Tibial artery (tissue), 4 donors: ENCODE measurements around the gene CRY1.

Experiments
- DNase-seq, 2 donors: peaks; one replicate each; pipeline ENCODE4 v3.0.0-alpha.2; 2019
- H3K27ac ChIP-seq, 2 donors: fragments of 200-600 bp; sonication (generic) in 1 of 2; 1 replicate in 1 of 2; 2 replicates in 1 of 2; pipeline ENCODE4 v1.5.1; 2018 to 2019; ENCODE audit warnings: mild to moderate bottlenecking in 1 of 2
- H3K27me3 ChIP-seq, 2 donors: fragments of 200-600 bp; sonication (generic) in 1 of 2; one replicate each; pipeline versions ENCODE4 v1.5.1 to v1.6.0; 2016 to 2019
- H3K36me3 ChIP-seq, 3 donors: fragments of 200-600 bp; sonication (generic) in 2 of 3; one replicate each; pipeline ENCODE4 v1.5.1; 2016 to 2019; ENCODE audit warnings: mild to moderate bottlenecking in 2 of 3
- H3K4me1 ChIP-seq, 4 donors: fragments of 200-600 bp; sonication (generic) in 2 of 4; 1 replicate in 3 of 4; 2 replicates in 1 of 4; pipeline ENCODE4 v1.5.1; 2016 to 2019
- H3K4me3 ChIP-seq, 2 donors: fragments of 200-600 bp; sonication (generic) in 1 of 2; 1 replicate in 1 of 2; 2 replicates in 1 of 2; pipeline ENCODE4 v1.5.1; 2018 to 2019; ENCODE audit warnings: mild to moderate bottlenecking in 2 of 2
- H3K9me3 ChIP-seq, 3 donors: fragments of 200-600 bp; sonication (generic) in 1 of 3; one replicate each; pipeline ENCODE4 v1.5.1; 2016 to 2019
- intact Hi-C: fragments of 100-400 bp; cut with DNase I; formaldehyde crosslinking; loops from one replicate; pipeline ENCODE4 v1.15.0; 2023; ENCODE audit warnings: low total_unique reads
- TF ChIP-seq, protein P1 (sequence below), 2 experiments: fragments of 200-600 bp in 1 of 2; fragments of 450-650 bp in 1 of 2; IDR thresholded peaks; one replicate each; pipeline ENCODE4 v1.5.1; 2017 to 2019; ENCODE audit warnings: antibody characterized with exemption in 2 of 2, mild to moderate bottlenecking in 1 of 2, moderate library complexity in 1 of 2

Gene CRY1

DNA sequence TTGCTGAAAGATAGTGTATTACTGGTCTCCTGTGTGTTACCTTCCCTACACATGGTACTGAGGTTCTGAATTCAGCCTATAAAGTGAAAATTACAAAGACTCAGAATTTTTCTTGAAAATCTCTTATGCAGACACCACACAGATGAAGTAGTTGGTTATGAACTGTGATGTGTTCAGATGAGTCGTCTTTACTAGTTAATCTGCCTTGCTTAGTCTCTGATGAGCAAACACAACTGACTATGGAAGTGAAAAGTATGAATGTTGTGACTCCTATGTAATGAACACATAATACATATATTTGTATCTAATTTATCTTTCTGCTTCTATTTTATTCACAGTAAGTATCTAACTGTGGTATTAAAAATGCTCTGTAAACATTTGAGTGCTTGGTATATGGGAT is 111.1 kb downstream of the CRY1 start:
- no peaks in the 10 kb centered on the region for H3K9me3 ChIP-seq
- H3K27me3 ChIP-seq, result no peaks in the 10 kb centered on the region
- intact Hi-C loops, result no loop called here
- H3K4me1 ChIP-seq, result peaks cover 0 to 31% (median 24%) of the 10 kb centered on the region in 4 donors
- no peak overlapping the region for H3K27ac ChIP-seq
- H3K4me3 ChIP-seq, result no peak overlapping the region
- TF ChIP-seq, protein P1, sequence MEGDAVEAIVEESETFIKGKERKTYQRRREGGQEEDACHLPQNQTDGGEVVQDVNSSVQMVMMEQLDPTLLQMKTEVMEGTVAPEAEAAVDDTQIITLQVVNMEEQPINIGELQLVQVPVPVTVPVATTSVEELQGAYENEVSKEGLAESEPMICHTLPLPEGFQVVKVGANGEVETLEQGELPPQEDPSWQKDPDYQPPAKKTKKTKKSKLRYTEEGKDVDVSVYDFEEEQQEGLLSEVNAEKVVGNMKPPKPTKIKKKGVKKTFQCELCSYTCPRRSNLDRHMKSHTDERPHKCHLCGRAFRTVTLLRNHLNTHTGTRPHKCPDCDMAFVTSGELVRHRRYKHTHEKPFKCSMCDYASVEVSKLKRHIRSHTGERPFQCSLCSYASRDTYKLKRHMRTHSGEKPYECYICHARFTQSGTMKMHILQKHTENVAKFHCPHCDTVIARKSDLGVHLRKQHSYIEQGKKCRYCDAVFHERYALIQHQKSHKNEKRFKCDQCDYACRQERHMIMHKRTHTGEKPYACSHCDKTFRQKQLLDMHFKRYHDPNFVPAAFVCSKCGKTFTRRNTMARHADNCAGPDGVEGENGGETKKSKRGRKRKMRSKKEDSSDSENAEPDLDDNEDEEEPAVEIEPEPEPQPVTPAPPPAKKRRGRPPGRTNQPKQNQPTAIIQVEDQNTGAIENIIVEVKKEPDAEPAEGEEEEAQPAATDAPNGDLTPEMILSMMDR (IDR thresholded peaks at IDR 0.05), result no peak
- DNase-seq, result no peak
- H3K36me3 ChIP-seq, result peaks cover 0 to 8% (median 0%) of the 10 kb centered on the region in 3 donors

DNA sequence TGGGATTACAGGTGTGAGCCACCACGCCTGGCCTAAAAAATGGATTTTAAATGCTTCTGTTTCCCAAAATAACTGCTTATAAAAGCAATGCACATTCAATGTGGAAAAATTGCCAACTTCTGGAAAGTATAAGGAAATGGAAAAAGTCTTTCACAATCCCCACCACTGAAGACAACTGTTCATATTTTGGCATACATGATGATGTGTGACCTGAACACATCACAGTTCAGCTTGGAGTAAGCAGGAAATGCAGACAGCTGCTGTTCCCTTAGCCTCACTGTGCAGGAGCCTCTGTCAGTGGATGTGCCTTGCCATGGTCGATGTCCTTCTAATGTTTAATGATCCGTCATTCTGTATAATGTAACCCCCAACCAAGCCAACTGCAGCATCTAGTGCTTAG is 111.6 kb downstream of the CRY1 start:
- Histone ChIP-seq H3K4me3 (no peak overlapping the region), H3K9me3 (no peaks in the 10 kb centered on the region), H3K27ac (no peak overlapping the region), H3K4me1 (peaks cover 0 to 36% (median 25%) of the 10 kb centered on the region in 4 donors), H3K36me3 (peaks cover 0 to 8% (median 0%) of the 10 kb centered on the region in 3 donors), H3K27me3 (no peaks in the 10 kb centered on the region)
- TF ChIP-seq, protein P1 (IDR thresholded peaks at IDR 0.05), result no peak
- intact Hi-C loops, result no loop called here
- no peak for DNase-seq

DNA sequence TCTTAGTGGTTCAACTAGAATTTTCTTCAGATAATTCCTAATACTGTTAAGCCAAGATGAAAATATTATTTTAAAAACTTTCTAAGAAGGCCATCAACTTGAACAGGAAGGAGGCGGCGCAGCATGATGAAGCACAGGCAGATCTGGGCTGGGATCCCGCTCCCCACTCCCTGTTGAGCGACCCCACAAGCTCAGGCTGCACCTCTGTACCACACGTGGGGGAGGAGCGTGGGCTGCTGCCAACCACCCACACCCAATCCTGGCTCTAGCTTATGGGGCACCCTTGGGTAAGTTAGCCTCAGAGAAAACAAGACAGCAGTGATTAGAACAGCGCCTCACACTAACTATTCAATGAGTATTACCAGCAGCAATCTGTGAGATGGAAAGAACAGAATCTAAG is 112.4 kb downstream of the CRY1 start:
- H3K9me3 ChIP-seq, result no peaks in the 10 kb centered on the region
- no peak overlapping the region for H3K27ac ChIP-seq
- intact Hi-C loops, result no loop called here
- DNase-seq, result no peak
- peaks cover 0 to 38% (median 22%) of the 10 kb centered on the region in 4 donors for H3K4me1 ChIP-seq
- H3K4me3 ChIP-seq, result no peak overlapping the region
- no peaks in the 10 kb centered on the region for H3K27me3 ChIP-seq
- TF ChIP-seq, protein P1 (IDR thresholded peaks at IDR 0.05), result no peak
- H3K36me3 ChIP-seq, result peaks cover 0 to 8% (median 0%) of the 10 kb centered on the region in 3 donors

DNA sequence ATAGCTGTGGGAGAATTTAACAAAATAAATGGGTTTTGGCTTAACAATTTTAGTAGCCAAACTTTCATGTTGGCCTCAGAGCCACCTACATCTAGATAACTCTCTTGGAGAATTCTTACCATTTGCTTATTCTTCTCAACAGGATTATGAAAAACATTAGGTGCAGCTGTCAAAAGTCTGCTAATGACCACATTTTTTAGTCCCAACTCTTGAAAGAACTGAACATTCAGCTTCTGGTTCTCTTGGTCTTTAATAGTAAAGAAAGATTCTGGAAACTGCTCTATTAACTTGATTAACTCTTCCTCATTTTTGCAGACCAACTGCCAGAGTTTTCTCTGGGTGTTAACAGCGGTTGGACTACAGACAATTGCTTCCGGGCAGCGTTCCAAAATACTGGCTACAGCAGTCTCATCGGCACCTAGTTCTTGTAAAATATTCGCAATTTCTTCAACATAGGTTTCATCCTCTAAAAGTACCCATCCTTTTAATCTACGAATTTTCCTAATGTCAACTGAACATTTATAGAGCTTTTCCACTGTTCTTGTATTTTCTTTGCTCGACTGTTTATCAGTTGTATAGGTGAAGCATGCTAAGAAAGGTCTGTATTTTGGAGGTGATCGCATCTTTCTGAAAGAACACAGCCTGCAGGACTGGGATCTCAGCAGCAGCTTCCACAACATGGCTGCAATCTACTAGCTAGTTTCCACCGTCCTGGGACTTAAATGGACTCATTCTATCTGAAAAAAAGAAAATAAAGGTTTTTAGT is 115.1 kb downstream of the CRY1 start:
- TF ChIP-seq, protein P1 (IDR thresholded peaks at IDR 0.05), result no peak
- Histone ChIP-seq H3K4me1 (peaks cover 0 to 52% (median 13%) of the 10 kb centered on the region in 4 donors), H3K27ac (peak overlapping the region in 1 of 2 donors; percentile 22), H3K4me3 (no peak overlapping the region), H3K27me3 (no peaks in the 10 kb centered on the region), H3K36me3 (no peaks in the 10 kb centered on the region), H3K9me3 (no peaks in the 10 kb centered on the region)
- peak in 1 of 2 donors; percentile 51 for DNase-seq
- intact Hi-C loops, result no loop called here

DNA sequence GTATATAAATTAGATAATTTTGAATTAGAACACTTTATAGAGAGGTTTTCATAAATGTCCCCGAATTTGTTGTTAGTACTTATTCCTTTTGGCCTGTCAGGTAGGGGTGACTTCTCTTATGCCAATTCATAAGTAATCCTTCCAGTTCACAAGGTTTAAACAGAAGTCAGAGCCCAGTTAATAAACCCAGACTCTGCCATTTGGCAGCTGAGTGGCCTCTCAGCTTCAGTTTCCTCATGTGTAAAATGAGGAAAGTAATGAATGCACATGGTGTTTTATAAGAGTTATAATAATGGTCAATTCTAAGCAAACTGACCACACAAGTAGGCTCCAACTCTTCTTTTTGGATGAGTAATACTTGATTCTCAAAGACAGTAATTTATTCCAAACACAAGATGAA is 116.7 kb downstream of the CRY1 start:
- Histone ChIP-seq H3K27ac (no peak overlapping the region), H3K4me3 (no peak overlapping the region), H3K36me3 (peaks cover 4 to 7% (median 6%) of the 10 kb centered on the region in 3 donors), H3K9me3 (no peaks in the 10 kb centered on the region), H3K4me1 (peaks cover 0 to 53% (median 13%) of the 10 kb centered on the region in 4 donors), H3K27me3 (no peaks in the 10 kb centered on the region)
- TF ChIP-seq, protein P1 (IDR thresholded peaks at IDR 0.05), result no peak
- no peak for DNase-seq
- intact Hi-C loops, result no loop called here
